Stimulated activated CD8-positive, alpha-beta memory T cell treated with anti-CD3 and anti-CD28 coated beads, Interleukin-12 subunit alpha, Interleukin-12 subunit beta, amount 100 ng/mL, for 24 hours (primary cell): Measurements from ENCODE around the gene RAC3.
"Not testable (repeated sequence)": the region's sequence is repeated elsewhere in the genome, so short reads cannot be mapped to it uniquely, and the experiment has no call there.

Source experiments
- DNase-seq: peaks from one replicate; pipeline ENCODE4 v3.0.0-alpha.2; 2020; ENCODE audit errors: extremely low read depth

RAC3 gene

DNA sequence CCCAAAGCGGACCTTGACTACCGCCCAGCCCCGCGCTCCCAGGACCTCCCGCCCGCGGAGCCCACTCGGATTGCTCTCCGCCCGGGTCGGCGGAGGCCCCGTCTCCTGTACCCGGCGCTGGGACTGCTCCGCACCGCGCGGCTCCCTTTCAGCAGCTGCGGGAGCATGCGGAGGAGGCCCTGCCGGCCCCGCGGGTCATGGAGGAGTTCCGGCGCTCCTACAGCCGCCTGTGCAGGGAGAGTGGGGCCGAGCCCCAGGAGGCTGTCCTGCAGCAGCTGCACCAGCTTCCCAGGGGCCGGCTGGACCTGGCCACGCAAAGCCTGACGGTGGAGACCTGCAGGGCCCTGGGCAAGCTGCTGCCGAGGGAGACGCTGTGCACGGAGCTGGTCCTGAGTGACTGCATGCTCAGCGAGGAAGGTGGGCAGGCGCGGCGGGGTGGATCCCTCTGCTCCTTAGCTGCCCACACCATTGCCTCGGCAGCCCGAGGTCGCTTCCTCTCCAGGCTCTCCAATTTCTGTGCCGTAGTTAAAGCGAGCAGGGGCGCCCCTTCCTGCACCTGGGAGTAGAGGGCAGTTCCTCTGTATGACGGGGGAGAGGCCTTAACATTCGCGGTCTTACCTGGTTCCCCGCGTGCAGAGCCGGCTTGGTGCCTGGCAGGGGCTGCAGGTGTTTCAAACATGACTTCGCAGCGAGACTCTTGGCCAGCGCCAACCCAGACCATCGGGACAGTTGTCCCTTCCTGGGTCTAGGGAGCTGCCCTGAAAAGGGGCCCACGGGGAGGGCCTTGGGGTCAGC, 7.8 kb upstream of the RAC3 start:
- DNase-seq, result no peak

DNA sequence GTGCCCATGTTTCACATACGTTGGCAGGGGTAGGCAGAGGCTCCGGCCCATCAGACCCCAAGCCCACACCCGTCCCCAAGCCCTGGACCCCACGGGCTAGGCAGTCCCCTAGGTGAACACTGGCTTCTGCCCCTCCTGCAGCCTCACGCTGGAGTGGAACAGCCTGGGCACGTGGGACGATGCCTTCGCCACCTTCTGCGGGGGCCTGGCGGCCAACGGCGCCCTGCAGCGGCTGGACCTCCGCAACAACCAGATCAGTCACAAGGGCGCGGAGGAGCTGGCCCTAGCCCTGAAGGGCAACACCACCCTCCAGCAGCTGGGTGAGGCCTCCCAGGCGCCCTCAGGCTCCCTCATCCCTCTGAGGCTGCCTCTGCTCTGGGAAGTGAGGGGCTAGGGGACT, 6.6 kb upstream of the RAC3 start:
- no peak for DNase-seq

DNA sequence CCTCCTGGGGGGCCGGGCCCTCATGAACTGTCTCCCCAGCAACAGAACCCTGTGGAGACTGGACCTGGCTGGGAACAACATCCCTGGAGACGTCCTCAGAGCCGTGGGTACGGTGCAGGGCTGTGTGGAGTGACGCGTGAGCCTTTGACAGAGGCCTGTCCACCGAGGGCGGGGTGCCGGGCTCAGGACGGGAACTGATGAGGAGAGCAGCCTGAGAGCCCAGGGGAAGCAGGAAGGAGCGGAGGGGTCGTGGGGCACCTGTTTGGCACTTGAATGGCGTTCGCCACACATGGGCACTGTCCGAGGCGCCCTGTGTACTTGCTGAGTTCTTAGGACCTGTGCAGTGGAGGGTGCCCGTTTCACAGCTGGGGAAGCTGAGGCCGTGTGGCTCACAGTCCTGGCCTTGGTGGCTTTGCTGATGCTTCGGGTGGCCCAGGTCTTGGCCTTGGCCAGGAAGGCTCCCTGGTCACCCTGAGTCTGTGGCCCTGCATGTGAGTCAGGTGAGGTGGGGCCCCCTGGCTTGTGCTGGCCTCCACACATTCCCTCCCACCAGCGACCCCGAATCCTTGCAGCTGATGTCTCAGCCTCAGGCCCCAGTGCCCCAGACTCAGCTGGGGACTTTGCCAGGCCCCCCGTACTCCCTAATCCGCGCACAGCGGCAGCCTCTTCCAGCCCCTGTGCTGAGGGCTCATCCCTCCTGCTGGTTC, 5.9 kb upstream of the RAC3 start:
- DNase-seq, result no peak

DNA sequence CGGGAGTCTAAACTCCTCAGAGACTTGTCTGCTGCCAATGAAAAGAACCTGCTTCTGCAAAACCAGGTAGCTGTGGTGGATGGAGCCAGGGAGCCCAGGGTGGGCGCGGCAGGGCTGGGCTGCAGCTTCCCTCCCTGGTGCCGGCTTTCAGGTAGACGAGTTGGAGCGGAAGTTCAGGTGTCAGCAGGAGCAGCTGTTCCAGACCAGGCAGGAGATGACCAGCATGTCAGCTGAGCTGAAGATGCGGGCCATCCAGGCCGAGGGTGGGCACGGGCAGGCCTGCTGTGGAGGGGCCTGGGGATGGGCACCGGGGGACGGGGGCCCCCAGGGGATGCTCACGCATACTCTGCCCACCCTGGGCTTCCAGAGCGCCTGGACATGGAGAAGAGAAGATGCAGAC, 3.2 kb upstream of the RAC3 start:
- DNase-seq, result no peak

DNA sequence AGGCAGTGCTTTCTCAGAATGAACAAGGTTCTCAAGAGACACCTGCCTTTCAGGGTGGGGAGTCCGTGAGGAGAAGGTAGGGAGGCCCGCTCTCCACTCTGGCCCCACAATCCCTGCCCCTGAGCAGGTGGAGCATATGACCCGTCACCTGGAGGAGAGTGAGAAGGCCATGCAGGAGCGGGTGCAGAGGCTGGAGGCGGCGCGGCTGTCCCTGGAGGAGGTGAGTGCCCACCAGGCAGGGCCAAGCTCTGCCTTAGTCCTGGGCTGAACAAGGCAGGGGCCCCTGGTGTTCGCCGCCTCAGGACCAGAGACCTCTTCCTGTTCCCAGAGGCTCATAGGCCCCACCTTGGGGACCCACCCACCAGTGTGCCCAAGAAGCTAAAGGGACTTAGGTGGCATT, 2.5 kb upstream of the RAC3 start:
- no peak for DNase-seq

DNA sequence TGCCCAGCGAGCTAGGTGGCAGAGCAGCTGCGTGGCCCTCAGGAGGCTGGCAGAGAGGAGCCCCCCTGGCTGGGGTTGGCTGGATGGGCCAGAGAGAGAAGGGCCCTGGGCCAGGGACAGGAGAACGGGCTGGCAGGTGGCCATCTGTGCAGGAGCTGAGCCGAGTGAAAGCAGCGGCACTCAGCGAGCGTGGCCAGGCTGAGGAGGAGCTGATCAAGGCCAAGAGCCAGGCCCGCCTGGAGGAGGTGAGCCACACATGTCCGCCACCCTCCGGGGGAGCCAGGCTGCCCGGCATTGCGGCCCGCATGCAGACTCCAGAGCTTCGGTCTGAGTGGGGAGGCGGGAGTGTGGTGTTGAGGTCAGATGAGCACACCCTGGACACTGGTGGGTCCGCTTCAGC, 2.1 kb upstream of the RAC3 start:
- no peak for DNase-seq

- DNase-seq, result no peak
Measured at GRCh38 chr17:82029990-82030469, 1.4 kb upstream of the RAC3 start.

- peak; percentile 57 for DNase-seq
Measured at GRCh38 chr17:82030470-82031302, 792 bp upstream of the RAC3 start.

- no peak for DNase-seq
Measured at GRCh38 chr17:82031885-82032627, 578 bp downstream of the RAC3 start.

GRCh38 chr17:82033359-82034085, 2.0 kb downstream of the RAC3 start:
- no peak for DNase-seq

DNA sequence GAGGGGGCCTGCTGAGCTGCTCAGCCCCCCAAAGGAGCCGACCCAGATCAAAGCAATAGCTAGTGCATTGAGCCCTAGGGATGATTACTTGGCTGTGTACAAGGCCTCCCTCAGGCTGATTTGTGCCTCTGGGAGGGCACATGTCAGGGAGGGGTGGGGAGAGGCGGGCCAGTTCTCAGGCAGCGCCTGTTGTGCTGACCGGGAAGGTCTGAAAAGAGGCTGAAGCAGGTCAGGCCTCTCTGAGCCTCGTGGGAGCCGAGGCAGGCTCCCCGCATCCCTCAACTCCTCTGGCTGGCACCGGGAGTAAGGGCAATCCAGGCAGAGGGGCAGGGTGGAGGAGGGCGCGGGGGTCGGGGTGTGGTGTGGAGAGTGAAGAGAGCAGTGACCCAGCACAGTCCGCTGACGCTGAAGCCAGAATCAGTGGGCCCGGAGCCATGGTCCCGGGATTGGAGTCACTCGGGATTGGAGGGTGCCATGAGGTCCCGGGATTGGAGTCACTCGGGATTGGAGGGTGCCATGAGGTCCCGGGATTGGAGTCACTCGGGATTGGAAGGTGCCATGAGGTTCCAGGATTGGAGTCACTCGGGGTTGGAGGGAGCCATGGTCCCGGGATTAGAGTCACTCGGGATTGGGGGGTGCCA, 3.0 kb downstream of the RAC3 start:
- DNase-seq, result no peak

GRCh38 chr17:82035488-82035887, 4.0 kb downstream of the RAC3 start:
- DNase-seq, result no peak

DNA sequence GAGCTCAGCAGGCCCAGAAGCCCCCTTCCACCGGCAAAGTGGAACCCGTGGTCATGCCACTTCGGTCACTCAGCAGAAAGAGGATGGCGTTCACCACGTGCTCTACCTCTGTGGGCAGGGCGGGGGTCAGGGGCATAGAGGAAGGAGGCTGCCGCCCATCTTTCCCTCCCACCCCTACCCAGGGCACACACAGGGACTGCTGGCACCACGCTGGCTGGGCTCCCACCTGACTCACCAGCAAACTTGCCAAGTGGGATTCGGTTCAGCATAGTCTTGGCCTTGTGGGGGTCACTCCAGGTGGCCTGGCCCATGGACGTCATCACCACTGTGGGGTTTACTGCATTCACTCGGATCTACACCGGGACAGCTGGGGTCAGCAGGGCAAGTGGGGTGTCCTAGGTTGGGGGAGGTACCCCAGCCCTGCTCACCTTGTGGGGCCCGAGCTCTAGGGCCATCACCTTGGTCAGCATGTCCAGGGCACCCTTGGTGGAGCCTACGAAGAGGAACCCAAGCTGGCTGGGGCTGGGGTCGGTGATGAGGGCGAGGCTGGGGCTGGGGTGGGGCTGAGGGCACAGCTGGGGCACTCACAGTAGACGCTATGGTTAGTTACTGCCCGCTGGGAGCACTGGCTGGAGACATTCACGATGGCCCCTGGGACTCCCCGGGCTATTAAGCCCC, 4.6 kb downstream of the RAC3 start:
- no peak for DNase-seq

DNA sequence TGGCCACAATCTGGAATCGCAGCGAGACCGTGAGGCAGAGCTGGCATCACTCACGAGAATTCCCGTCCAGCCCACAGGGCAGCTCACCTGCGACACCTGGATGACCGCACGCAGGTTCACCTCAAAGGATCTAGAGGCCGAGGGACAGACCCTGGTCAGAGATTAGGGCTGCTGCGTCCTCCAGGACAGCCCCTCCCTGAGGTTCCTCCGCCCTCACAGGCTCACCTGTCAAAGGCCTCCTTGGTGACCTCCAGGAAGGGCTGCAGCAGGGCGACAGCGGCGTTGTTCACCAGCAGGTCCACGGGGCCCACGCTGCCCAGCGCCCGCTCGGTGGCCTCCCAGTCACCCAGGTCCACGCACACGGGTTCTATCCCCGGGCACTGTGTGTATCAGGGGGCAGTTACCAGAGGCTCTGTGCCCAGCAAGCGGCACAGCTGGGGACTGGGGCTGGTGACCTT, 5.2 kb downstream of the RAC3 start:
- DNase-seq, result no peak

DNA sequence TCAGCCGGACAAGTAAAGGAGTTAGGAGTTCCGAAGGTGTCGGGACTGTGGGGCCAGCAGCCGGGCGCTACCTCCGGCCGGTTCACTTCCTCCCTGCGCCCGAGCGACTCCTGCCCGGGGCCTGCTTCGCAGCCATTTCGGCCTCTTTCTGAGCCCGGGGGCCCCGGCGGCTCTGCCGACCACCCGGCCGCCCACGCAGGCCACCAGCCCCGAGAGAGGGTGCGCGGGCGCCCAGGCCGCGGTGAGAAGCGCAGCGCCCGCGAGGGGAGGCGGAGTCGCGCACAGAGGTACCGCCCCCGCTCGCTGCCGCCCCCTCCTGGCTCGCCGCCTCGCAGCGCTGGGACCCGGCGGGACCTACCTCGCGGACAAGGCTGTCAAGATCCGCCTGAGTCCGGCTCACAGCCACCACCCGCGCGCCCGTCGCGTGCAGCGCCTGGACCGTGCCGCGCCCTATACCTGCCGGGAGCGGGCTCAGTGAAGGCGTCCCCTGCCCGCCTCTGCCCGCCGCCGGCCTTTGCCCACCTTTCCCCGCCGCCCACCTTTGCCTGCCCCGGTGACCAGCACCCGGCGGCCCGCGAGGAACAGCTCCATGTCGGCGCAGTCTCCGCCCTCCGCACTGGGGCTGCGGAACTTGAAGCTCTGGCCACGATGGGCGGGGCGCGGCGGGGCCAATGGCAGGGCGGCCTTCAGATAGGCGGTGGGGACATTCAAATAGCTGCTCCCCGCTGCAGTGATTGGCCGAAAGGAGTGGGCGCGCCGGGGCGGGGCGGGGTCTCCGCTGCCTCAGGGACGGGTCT, 5.8 kb downstream of the RAC3 start, which contains the start of gene DCXR:
Gene DCXR (minus strand): TSS at position 606 of the 797 bp plus-strand sequence. CDS start 15 bp downstream, at position 591.
- peak; percentile 94 for DNase-seq

GRCh38 chr17:82037889-82038195, 6.4 kb downstream of the RAC3 start:
- no peak for DNase-seq

GRCh38 chr17:82038796-82039409, 7.4 kb downstream of the RAC3 start:
- DNase-seq, result not testable (repeated sequence)

- DNase-seq, result no peak
Measured at GRCh38 chr17:82039695-82040299, 8.3 kb downstream of the RAC3 start.
